GM21576 (cell line): ENCODE results near the gene CPT1C.

Experiments
- ATAC-seq: cut with Tn5 transposase; IDR thresholded peaks from one replicate; pipeline ENCODE4 v1.9.1; 2021; ENCODE audit warnings: mild to moderate bottlenecking, moderate library complexity; ENCODE audit not compliant: unreplicated experiment

Gene CPT1C

DNA sequence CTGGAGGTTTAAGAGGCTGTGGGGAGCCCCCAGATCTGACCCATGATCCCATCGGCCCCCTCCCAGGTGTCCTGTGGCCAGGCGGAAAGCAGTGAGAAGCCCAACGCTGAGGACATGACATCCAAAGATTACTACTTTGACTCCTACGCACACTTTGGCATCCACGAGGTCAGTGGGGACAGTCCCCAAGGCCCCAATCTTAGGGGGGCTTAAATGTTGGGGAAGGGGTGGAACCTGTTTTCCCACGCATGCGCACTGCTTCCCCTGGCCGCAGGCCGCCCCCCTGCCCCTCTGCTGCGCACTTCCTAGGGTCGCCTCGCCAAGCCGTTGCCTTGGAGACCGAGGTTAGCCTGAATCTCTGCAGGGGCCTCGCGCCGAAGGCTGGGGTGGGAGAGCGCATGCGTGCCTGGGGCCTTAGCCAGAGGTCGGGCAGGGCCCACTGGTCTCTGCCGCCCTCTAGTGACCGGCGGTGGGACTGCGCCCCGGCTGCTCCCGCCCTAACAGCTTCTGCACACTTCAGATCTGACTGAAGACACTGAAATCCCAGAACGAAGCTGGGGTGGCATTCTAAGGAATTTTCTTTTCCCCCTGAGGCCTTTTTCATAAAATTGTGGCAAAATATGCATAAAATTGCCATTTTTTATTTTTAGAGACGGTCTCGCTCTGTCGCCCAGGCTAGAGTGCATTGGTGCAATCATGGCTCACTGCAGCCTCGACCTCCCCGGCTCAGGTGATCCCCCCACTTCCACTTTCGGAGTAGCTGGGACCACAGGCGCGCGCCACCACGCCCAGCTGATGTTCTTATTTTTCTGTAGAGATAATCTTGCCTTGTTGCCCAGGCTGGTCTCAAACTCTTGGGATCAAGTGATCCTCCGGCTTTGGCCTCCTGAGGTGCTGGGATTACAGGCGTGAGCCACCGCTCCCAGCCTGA is 10.2 kb upstream of the CPT1C start:
- no peak for ATAC-seq

DNA sequence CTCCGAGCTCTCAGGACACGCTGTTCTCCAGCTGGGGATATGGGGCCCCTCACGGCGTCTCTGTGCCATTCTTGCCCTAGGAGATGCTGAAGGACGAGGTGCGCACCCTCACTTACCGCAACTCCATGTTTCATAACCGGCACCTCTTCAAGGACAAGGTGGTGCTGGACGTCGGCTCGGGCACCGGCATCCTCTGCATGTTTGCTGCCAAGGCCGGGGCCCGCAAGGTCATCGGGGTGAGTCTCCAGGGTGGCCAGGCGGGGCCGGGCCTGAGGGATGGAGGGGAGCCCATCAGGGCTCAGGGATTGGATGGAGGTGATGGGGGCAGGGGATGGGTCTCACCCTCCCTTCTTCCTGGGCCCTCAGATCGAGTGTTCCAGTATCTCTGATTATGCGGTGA is 9.1 kb upstream of the CPT1C start:
- no peak for ATAC-seq

DNA sequence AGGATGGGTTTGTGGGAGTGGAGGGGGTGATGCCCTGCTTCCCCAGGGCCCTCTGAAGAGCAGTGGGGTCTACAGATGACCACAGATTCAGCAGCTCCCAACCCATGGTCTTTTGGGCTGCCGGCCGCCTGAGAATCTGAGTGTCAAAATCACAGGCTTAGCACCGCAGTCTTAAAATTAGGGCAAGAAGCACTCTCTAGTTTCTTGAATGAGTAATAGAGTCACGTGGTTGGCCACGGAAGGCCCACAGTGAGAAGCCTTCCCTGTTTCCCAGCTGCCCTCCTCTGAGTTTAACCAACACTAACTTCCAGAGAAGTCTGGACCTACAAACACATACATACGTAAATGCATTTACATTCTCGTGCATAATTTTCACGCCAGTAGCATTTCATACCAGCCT is 8.6 kb upstream of the CPT1C start:
- no peak for ATAC-seq

DNA sequence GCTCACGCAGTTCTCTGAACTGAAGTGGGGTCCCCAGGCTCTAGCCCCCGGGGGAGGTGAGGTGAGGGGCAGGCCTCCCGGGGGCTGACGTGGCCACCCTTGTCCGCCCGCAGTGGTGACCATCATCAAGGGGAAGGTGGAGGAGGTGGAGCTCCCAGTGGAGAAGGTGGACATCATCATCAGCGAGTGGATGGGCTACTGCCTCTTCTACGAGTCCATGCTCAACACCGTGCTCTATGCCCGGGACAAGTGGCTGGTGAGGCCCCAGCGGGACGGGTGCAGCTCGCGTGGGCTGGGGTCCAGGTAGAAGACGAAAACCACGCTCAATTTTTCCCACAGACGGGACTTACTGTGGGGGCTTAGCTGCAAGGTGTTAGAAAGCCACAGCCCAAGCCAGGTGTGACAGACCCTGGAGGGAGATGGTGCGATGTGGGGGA is 7.1 kb upstream of the CPT1C start:
- ATAC-seq: no peak

DNA sequence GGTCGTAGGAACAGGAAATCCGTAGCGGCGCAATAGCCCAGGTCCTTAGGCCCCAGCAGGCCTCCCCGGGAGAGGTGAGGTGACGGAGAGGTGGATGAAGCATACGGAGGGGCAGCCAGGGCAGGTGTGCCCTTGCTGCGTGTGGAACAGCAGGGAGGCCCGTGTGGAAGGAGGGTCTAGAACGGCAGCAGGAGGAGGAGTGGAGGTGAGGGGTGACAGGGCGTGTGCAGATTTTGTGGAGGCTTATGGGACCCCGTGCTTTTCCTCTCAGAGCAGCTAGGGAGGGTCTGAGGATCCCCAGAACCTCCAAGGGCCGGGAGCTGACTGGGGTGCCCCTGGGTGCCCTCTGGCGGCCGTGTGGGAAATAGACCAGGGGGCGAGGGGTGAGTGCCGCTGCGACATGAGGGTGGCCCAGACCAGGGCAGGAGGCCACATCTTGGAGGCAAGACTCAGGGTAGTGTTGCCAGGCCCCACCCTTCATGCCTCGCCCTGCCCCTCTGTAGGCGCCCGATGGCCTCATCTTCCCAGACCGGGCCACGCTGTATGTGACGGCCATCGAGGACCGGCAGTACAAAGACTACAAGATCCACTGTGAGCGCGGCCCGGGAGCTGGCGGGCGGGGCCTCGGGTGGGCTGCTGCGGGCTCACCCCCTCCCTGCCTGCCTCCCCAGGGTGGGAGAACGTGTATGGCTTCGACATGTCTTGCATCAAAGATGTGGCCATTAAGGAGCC is 6.5 kb upstream of the CPT1C start:
- ATAC-seq: no peak

DNA sequence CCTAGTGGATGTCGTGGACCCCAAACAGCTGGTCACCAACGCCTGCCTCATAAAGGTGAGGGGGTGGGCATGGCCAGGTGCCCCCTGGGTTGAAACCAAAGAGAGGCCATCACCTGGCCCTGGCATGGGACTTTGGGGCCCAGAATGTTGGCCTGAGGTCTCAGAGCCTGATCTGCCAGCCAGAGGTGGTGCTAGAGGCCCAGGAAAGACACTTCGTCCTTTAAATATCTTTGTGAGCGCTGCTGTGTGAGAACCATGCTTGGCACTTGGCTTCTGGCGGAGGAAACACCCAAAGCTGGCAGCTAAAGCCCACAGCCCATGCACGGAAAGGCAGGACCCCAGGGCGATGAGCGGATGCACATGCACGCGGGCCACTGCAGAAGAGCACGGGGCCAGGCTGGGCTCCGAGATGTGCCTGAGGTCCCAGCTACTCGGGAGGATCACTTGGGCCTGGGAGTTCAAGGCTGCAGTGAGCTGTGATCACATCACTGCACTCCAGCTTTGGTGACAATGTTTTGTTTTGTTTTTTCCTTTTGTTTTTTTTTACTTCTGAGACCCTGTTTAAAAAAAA is 5.8 kb upstream of the CPT1C start:
- ATAC-seq: no peak

DNA sequence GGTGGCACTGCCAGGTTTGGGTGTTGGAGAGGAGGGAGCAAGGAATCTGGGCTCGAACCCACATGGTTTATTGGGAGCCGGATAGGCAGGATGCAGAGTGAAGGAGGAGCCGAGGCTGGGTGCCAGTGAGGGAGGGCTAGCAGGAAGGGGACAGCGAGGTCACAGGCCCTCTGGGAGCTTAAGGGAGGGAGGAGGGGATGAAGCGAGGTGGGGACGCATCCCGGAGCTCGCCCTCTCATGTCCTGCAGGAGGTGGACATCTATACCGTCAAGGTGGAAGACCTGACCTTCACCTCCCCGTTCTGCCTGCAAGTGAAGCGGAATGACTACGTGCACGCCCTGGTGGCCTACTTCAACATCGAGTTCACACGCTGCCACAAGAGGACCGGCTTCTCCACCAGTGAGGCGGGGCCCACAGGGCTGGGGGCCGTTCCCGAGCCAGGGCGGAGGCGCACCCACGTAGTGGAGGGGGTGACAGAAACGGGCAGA is 5.0 kb upstream of the CPT1C start:
- ATAC-seq: no peak

DNA sequence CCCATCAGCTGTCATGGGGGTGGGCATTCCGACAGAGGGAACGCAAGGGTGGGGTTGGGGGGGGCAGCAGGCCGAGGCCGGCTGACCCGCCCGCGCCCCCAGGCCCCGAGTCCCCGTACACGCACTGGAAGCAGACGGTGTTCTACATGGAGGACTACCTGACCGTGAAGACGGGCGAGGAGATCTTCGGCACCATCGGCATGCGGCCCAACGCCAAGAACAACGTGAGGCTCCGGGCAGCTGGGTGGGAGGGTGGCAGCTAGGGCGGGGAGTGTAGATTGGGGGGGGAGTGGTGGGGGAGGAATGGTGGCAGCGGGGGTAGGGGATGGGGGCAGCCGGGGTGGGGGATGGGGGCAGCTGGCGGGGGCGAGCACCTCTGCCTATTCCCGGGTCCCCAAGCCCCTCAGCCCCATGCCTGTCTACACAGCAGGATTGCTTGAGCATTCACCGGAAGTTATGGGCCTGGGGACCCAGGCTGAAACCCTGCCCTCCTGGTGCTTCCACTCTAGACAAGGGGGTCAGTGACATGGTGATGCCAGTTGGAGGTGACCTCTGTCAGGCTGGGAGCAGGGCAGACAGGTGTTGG is 4.3 kb upstream of the CPT1C start:
- ATAC-seq: no peak

DNA sequence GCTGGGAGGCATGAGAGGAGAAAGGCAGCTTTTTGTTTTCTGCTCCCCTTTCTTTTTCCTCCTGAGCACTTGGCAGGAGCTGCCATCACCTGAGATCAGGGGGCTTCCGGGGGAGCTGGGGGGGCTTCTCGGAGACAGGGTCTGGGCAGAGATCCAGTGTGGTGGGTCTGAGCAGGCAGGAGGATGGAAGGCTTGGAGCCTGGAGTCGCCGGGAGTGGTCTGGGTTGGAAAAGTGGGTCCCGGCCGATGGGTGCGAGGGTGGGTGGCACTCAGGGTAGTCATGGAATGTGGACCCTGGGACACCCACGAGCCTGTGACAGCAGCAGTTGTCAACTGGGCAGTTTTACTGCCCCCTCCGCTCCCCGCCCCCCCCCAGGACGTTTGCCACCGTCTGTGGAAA is 3.8 kb upstream of the CPT1C start:
- ATAC-seq: no peak

DNA sequence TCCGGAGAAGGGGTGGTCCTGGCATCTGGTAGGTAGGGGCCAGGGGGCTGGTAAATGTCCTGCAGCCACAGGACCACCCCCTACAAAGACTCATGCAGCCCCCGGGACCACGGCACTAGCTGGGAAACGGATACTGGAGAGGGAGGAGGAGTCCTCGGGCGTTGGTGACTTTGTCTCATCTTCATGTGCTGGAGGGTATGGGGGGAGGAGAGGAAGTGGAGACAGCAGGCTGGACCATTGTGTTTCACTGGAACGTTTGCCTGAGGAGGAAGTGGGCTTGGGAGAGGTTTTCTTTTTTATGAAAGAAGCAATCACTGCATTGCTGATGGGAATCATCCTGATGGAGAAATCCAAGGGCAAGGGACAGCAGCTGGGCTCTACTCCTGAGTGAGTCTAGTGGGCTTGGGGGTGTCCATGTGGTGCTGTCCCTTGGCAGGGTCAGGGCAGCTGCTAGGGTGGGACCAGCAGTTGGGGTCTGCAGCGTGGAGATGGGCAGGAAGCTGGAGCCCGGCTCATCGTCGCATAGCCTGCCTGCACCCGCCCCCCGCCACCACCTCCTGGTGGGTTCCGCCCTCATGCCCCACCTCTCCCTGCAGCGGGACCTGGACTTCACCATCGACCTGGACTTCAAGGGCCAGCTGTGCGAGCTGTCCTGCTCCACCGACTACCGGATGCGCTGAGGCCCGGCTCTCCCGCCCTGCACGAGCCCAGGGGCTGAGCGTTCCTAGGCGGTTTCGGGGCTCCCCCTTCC is 3.2 kb upstream of the CPT1C start:
- ATAC-seq: no peak

DNA sequence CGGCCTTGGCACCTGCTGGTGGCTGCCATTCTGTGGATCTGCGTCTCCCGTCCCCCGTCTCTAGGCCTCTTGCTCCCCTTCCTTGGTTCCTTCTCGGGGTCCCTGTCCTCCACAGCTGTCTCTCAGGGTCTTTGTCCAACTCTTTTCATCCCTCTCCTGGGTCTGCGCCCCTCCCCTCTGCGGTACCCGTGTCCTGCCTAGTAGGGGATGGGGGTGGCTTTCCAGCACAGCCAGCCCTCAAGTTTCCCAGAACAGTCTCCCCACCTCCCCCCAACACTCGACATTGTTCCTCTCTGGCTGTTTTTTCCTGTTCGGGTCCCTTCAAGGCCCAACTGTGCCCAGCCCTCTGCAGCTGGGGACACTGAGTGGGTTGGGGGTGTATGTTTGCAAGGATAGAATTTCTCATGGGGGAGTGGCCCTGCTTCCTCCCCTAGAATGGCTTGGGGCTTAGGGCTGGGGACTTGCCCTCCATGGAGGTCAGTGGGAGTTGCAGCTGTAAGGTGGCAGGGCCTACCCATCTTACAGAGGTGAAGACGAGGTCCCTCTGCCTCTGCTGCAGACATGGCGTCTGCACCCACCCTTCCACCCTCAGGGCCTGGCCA is 2.3 kb upstream of the CPT1C start:
- ATAC-seq: no peak

DNA sequence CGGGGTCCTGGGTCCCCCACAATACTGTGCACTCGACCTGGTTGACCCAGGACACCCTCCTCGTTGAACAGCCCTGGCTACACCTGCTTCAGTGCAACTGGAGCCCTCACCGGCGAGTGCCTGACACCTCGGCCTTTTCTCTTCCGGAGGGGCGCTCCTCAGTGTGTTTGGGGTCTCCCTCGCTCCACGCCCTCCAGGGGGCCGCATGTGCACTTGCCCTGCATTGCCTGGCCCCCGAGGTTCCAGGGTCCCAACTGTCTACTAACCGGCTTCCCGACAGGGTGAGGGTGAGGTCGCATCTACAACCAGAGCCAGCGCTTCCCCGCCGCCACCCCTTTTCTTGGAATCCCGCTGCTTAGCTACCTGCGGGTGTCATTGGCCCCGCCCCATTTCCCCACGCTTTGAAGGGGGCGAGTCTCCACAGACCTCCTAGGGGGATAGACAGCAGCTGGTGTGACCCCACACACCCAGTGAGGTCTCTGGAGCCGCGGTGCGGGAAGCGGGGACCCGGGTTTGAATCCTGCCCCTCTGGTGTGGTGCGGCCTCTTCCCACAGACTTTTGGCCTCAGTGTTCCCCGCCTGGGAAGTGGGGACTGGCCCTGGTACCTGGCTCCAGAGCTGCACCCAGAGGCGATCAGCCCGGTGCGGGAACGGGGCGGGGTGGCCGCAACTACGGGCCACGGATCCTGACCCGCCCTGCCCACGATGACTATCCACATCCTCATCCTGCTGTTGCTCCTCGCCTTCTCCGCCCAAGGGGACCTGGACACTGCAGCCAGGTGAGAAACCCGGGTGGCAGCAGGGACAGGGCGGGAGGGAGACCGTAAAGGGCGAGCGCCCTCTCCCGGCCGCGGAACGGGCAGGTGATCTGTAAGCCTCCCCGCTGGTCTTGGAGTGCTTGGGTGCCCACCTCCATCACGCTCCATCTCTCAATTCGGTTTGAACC is 1.5 kb upstream of the CPT1C start, which contains the start of gene ADM5:
TSS of gene ADM5 (plus strand) at position 462 of the 946 bp plus-strand sequence. CDS start at position 706, 244 bp downstream.
- ATAC-seq: no peak

DNA sequence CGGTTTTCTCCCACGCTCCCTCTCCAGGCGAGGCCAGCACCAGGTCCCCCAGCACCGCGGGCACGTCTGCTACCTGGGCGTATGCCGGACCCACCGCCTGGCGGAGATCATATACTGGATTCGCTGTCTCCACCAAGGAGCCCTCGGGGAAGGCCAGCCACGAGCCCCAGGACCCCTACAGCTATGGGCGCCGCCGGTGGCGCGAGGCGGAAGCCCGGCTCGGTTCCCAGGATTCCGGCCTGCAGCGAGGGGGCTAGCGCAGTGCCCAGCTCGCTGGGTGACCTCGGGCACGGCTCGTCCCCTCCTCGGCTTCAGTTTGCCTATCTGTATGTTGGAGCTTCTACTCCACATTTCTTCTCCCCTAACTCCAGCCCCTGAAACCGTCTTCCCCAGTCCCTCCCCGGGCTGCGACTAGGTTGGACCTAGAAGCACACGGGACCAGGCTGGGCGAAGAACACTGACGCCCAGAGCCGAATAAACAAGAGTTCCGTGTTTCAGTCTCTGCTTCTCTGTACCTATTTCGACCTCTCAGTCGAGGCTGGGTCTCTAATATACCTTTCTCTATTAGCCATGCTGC is 749 bp upstream of the CPT1C start:
- no peak for ATAC-seq

DNA sequence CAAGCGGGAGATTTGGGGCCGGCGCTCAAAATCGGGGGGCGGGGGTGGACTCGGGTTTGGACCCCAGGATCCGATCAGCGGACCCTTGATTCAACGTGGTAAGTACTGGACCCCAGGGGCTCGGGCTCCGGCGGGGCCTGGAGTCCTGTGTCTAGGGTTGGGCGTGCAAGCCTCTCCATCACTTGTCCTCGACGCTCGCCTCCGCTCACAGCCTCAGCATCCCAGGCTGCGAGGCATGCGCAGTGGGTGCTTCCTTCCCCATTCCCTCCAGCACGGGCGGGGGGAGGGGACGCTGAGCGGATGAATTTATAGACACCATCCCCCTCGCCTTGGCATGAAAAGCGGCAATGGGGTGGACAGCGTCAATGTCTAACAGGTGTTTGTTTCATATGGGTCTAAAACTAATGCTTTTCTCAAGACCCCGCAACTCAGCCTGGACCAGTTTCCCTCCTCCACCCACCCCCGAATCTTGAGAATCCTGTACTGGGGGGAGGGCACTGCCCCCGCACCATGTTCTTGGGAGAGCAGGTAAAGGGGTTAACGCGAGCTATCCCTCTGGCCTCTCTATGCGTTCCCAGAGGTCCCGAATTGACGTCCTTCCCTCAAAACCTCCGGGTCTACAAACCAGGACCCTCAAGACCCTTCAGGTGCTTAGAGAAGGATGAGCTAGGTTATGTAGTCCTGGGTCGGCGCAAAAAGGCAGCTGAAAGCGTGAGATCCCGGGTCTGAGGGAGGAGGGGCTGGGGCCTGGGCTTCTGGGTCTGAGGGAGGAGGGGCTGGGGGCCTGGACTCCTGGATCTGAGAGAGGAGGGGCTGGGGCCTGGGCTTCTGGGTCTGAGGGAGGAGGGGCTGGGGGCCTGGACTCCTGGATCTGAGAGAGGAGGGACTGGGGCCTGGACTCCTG is 579 bp downstream of the CPT1C start:
- ATAC-seq: no peak

DNA sequence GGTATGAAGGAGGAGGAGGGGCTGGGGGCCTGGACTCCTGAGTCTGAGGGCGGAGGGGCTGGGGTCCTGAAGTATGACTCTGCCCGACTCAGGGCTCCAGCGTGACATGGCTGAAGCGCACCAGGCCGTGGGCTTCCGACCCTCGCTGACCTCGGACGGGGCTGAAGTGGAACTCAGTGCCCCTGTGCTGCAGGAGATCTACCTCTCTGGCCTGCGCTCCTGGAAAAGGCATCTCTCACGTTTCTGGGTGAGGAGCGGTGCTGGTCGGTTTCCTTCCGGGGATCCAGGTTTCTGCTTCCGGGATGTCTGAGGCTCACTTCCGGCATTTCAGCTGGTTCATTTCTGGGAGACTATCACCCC is 1.2 kb downstream of the CPT1C start:
- ATAC-seq: no peak

DNA sequence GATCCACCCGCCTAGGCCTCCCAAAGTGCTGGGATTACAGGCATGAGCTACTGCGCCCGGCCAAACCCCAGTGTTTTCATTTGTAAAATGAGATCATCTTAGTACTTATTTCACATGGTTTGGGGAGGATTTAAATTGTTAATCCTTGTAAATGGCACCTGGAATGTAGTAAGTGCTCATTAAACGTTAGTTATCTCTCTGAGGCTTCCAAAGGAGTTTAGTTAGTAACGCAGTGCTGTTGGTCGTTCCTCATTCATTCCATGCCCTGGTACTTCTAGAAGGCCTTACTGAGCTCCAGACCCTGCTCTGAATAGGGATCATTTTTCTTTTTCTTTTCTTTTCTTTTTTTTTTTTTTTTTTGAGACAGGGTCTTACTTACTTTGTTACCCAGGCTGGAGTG is 5.2 kb downstream of the CPT1C start:
- no peak for ATAC-seq

DNA sequence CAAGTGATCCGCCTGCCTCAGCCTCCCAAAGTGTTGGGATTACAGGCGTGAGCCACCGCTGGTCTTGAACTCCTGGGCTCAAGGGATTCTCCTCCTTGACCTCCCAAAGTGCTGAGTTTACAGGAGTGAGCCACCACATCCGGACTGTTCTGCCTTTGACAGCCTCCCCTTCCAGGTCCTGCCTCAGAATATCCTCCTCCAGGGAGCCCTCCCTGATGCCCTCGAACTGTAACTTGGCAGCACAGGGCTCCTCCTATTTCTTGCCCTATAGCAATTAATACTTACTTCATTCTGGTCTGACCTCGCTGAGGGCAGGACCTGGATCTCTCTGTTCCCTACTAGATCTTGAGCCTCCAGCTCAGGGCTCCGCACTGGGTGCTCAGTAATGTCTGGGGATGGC is 5.9 kb downstream of the CPT1C start:
- no peak for ATAC-seq

DNA sequence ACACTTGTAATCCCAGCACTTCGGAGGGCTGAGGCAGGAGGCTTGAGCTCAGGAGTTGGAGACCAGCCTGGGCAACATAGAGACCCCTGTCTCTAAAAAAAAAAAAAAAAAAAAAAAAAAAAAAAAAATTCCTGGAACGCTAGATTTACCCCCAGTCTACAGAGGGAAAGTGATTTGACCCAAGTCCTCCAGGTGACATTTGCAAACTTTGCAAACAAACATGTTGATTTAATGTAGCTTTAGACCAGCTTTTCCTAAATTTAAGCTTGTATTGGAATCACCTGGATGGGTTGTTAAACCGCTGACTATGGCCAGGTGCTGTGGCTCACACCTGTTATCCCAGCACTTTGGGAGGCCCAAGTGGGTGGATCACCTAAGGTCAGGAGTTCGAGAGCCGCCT is 8.4 kb downstream of the CPT1C start:
- no peak for ATAC-seq
